Hypothalamus (tissue), 51 donors: Measurements from ENCODE around the gene CCNK.

Source experiments
- DNase-seq, 51 donors: peaks; one replicate each; lab custom pipeline; 2025; lab: John Stamatoyannopoulos, UW

CCNK gene

DNA sequence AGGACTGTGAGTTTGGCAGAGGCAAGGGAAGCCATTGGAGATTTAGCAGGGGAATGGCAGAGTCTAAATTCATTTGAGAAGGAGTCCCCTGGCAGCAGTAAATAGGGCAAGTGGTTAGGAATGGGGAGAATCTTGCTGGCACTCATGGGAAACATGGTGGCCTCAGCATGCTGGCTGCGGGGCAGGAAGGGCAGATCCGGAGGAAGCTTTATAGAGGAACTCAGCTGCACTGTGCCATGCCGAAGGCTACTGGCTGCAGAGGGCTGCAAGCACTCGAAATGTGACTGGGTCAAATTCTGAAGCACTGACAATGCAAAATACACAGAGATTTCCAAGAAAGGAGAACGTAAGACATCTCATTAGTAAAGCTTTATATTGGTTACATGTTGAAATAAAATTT lies 23.9 kb downstream of the CCNK start:
- DNase-seq, result no peak

- DNase-seq, result no peak
Observed at GRCh38 chr14:99506276-99506675, 25.1 kb downstream of the CCNK start.

DNA sequence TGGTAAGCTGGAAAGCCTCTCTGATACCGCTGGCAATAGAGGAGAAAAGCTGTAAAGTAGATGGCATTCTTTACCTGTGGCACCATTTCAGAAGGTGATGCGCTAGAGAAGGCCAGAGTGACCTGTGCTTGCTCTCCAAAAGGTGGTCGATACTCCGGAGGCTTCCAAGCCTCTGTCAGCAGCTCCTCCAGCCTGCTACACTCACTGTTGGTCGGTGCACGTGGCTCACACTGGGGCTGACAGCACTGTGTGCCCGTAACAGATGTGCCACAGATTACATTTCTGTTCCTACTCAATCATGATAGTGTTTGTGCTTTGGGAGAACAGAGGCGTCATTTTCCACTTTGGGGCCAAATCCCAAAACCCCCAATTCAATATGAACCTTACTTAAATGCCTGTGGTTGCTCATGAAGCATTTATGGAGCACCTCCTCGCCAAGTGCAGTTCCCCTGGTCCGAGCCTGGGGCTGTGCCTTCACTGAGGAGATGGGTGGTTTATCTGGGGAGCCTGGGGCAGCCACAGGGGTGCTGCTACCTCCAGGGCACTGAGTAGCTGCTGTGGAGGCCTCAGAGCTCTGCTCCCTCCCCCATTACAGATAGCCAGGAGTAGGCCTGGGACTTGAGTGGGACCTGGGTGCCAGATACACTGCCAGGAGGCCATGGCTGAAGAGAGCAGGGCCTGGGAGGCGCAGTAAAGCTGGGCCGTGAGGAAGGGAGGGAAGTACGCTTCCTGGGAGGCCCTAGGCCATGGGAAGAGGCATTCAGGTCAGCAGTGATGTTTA lies 26.8 kb downstream of the CCNK start:
- no peak for DNase-seq

DNA sequence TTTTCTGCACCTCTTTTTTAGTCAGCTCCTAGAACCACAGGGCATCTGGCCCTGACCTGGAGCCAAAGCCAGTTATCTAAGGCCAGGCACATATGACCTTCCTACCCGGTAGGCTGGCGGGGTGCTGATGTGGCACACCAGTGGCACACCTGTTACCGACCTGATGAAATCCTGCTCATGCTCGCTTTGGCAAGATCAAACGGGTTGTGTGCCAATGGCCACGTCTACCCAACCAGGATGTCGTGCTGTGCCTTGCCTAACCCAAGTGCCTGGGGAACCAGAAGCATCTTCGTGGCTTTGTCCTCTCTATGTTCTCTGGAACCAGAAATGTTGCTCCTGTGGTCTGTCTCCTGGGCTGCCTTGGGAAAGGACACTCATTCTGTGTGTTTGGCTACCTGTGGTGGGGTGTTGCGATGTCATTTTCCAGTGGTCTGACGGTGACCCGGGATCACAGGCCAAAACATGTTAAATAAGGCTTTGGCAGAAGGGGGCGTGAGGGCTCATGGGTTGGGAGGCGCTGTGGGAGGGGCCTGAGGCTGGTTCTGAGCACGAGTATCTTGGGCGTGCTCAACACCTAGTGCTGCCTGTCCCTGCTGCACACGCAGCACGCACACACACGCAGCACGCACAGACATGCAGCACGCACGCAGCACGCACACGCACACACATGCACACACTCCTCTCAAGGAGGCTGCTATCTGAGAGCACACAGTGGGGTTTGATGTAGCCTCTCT lies 27.9 kb downstream of the CCNK start:
- no peak for DNase-seq

GRCh38 chr14:99509871-99510555 lies 28.8 kb downstream of the CCNK start:
- no peak for DNase-seq

- DNase-seq, result no peak
Observed at GRCh38 chr14:99510556-99511139, 29.4 kb downstream of the CCNK start.

DNA sequence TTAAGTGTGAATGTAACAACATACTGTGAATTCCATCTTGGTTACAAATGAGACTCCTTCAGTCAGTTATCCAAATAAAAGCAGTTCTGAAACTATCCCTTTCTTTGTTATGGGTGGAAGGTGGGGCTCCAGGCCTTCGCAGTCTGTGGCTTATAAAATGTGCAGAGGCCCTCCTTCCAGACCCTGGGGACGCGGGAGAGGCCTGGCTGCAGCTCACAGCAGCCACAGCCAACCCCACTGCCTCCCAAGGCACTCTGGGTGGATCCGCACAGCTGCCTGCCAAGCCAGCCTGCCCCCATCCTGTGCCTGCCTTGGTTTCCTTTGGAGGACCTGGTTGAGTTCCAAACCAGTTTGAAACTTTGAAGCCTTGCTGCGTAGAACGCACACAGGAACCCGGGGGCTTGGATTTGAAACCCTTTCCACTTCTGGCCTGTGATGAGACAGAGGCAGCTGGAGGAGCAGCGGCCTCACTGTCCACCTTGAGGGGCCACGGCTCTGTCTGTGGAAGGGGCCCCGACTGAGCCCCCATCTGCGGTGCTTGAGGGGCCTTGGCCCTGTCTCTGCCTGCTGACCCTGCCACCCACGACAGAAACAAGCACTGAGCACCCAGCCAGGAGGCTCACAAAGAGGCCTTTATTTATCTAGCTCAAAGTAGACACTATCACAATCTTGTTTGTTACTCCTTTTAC lies 30.4 kb downstream of the CCNK start:
- DNase-seq, result peak in 21 of 51 donors; percentile 25 to 65 (median 45)

- no peak for DNase-seq
Observed at GRCh38 chr14:99512110-99512449, 30.9 kb downstream of the CCNK start.

GRCh38 chr14:99512571-99513182 lies 31.5 kb downstream of the CCNK start:
- DNase-seq, result no peak

- no peak for DNase-seq
Observed at GRCh38 chr14:99513183-99513694, 32.0 kb downstream of the CCNK start.

DNA sequence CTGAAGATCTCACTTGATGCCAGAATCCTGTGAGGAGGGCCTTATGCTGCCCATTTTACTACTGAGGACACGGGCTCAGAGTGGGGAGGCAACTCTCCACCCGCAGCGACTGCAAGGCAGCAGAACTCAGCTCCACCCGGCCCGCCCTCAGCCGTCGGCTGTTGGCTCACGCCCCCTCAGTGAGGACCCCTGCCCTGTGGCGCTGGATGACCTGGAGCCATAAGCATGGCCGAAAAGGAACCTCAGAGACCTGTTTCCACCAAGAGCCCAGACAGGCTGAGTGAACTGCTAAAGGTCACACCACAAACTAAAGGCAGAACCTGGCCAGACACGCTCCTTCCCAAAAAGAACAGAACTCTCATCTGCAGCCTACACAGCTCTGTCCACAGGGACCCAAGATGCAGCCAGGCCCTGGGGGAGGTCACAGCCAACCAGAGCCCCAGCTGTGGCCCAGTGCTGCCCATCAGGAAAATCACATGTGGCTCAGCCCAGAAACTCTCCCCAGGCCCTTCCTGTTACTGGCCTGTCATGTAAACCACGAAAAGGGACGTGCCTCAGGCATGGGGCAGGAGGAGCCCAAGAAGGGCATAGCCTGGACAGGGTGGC lies 32.8 kb downstream of the CCNK start:
- no peak for DNase-seq

- no peak for DNase-seq
Observed at GRCh38 chr14:99514552-99515300, 33.5 kb downstream of the CCNK start.

- no peak for DNase-seq
Observed at GRCh38 chr14:99515301-99516155, 34.3 kb downstream of the CCNK start.

DNA sequence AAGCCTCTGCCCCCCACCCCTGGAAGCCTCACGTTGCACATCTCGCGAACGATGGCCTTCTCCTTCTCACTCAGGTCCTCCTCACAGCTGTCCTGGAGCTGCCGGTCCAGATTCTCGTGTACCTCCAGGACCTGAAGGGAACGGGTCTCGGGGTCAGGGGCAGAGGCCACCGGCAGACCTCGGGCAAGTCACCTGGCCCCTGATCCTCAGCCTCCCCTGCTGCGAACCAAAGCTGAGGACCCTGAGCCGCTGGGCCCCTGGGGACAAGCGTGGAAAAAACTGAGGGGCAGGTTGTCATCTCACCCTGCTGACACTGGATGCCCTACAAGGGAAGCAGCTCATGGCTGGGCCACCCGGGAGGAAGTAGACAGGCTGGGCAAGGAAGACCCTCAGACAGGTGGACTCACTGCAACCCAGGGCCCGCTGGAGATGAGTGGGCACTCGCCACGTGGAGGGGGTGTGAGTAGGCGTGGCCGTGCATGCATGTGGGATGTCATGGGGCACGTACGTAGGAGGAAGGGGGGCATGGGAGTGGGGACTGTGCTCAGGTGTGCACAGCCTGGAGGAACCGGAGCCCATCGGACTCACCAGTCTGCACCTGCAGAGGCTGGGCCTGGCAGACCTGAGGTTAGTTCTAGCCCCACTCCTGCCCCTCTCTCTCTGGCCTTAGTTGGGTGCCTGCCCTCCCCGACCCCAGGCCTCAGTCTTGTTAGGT lies 35.1 kb downstream of the CCNK start:
- no peak for DNase-seq

DNA sequence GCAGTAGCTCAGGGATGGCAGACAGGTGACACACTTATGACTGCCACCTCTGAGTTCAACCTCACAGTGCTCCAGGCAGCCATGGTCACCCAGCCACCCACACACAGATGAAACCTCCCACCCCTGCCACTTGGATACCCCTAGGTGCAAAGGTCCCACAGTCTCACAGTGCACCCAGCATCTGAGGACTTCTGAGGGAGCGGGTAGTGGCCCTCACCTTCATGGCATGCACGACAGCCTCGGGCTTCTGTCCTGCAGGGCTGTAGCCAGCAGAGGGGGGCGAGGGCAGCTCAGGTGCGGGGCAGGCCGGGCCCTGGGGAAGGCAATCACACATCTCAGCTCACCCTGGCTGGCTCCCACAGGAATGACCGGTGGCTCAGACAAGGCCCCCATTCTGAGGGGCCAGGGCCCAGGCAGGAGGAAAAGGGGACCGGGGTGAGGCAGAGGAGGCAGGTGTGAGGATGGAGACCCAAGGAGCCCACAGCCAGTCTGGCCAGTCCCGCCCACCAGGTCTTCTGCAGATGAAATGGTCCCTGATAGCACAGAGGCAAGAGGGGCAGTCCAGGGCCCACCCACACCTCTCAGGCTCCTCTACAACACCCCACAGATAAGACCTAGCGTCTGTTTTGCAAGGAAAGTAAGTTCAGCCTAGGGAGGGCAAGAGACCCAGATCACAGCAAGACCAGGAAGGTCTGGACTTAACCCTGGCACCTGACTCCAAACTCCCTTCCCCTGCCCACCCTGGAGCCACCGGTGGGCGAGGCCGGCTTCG lies 35.8 kb downstream of the CCNK start:
- DNase-seq, result no peak

DNA sequence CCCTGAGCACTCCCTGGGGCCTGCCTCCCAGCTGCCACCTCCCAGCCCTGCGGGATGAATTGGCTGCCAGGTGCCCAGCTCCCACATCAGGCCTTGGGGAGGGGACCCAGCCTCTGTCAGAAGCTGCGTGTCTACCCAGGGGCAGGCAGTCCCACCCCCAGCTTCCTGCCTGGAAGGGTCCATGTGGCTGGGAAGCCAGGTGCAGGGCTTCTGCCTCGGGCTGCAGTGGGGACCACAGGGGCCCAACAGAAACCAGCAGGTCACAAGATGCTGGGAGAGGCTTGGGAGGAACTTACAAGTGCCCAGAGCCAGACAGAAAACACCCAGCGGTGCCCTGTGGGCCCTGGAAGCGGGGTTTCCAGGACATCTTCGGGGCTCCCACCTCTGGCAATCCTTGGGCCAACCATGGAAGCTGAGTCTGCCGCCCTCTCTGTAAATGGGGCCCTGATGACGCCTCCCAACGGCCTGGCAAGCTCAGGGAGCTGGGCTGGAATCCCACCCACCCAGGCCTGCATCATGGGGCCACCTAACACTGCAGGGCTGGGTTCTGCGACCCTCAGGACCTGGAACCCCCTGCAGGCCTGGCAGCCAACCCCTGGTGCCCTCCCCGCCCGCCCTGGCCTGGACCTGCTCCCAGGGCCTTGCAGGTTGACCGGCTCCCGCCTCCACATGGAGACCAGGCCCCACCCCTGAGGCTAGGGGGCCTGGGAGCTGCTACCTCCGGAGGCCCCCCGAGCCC lies 36.6 kb downstream of the CCNK start:
- DNase-seq, result no peak
